ENCODE results near the gene CMKLR1. TPM values are rescaled to one million over a fixed set of nuclear protein-coding genes. Genes with fewer than 3 reads are reported as not detected.

Gene CMKLR1
- total RNA-seq, 1 experiment from 2014 or later = 0.66 TPM

GRCh38 chr12:108375986-108376663 lies 37.0 kb upstream of the CMKLR1 start:
- no peaks in the 10 kb centered on the region for H3K23me2 ChIP-seq (ENCODE audit: insufficient read length, low read depth, low read length, poor library complexity, severe bottlenecking)
- no peak overlapping the region for H3K9ac ChIP-seq (ENCODE audit: extremely low read depth, insufficient read length, low read length)
- no peak overlapping the region for H3K18ac ChIP-seq (ENCODE audit: insufficient read length, low read depth, low read length)
- H3K27me3 ChIP-seq (ENCODE audit: insufficient read depth, low read length) = no peaks in the 10 kb centered on the region
- no peak overlapping the region for H4K91ac ChIP-seq (ENCODE audit: insufficient read length, low read depth, low read length)
- no CpG with 5 or more reads among the region's 4 CpGs for WGBS (ENCODE audit: extremely low coverage, insufficient read length, low lambda C conversion rate)
- no peak overlapping the region for H2BK20ac ChIP-seq (ENCODE audit: low read depth, low read length, poor library complexity, severe bottlenecking)
- H3T11ph ChIP-seq (ENCODE audit: low read length) = no peak overlapping the region
- Mint-ChIP-seq H3K36me3 (ENCODE audit: insufficient read depth in 1 of 3, low read depth in 3 of 3) (peaks cover 20 to 46% (median 21%) of the 10 kb centered on the region in 3 experiments), H3K27me3 (ENCODE audit: low read depth) (no peaks in the 10 kb centered on the region; the same call in 1 of the 2 replicates), H3K9me3 (peaks cover 30 to 51% of the 10 kb centered on the region in 2 experiments), H3K4me1 (no peaks in the 10 kb centered on the region), H3K4me3 (no peak overlapping the region), H3K27ac (no peak overlapping the region; a peak in 1 of 7 replicates)
- H2BK5ac ChIP-seq (ENCODE audit: insufficient read length, low read length) = no peak overlapping the region
- H3K14ac ChIP-seq (ENCODE audit: insufficient read depth, low read length) = no peak overlapping the region
- H3K4ac ChIP-seq (ENCODE audit: low read depth, low read length) = no peak overlapping the region
- H2AK5ac ChIP-seq (ENCODE audit: insufficient read length, low read length) = no peak overlapping the region
- H2BK15ac ChIP-seq (ENCODE audit: low read depth, low read length) = no peak overlapping the region
- no peak overlapping the region for H2BK120ac ChIP-seq (ENCODE audit: low read depth, low read length, poor library complexity, severe bottlenecking)
- H3K79me1 ChIP-seq (ENCODE audit: insufficient read depth, low read depth, low read length, poor library complexity, severe bottlenecking) = no peaks in the 10 kb centered on the region
- H4K20me1 ChIP-seq (ENCODE audit: control insufficient read depth, insufficient read depth, insufficient read length) = no peaks in the 10 kb centered on the region
- H3K27ac ChIP-seq (ENCODE audit: insufficient read length, low read depth, low read length) = no peak overlapping the region
- no peak overlapping the region for H4K8ac ChIP-seq (replicated peaks; ENCODE audit: insufficient read length, low read depth, low read length)
- no peaks in the 10 kb centered on the region for H3K4me1 ChIP-seq (ENCODE audit: insufficient read depth, low read length)
- no peaks in the 10 kb centered on the region; the same call in 1 of the 2 replicates for H3K79me2 ChIP-seq (ENCODE audit: insufficient read depth, low read length)
- no peak for DNase-seq
- H3K9me3 ChIP-seq (ENCODE audit: control insufficient read depth, low read depth, low read length) = peaks cover 15% of the 10 kb centered on the region
- H2BK12ac ChIP-seq (ENCODE audit: insufficient read length, low read depth, low read length) = no peak overlapping the region
- no peak overlapping the region for H3K23ac ChIP-seq (ENCODE audit: insufficient read length, low read depth, low read length)
- no peak overlapping the region for H3K56ac ChIP-seq (ENCODE audit: insufficient read length, low read depth, low read length)
- no peak overlapping the region for H3K4me2 ChIP-seq (ENCODE audit: insufficient read depth, insufficient read length, low read length)
- TF ChIP-seq CTCF (conservative IDR thresholded peaks at IDR 0.05) = no peak
- no peak overlapping the region for H4K5ac ChIP-seq (ENCODE audit: insufficient read length, low read depth, low read length)
- H2AFZ ChIP-seq (ENCODE audit: low read length) = no peak overlapping the region

Data from H9 (cell line).